GM19324 (cell line): ENCODE measurements around the gene NOBOX.
"Not testable (repeated sequence)": the region's sequence is repeated elsewhere in the genome, so short reads cannot be mapped to it uniquely, and the experiment has no call there.

Experiments used
- ATAC-seq: cut with Tn5 transposase; IDR thresholded peaks from one replicate; pipeline ENCODE4 v1.9.1; 2021; ENCODE audit warnings: mild to moderate bottlenecking, moderate library complexity; ENCODE audit not compliant: unreplicated experiment, low FRiP score

The NOBOX gene

GRCh38 chr7:144403649-144404061 lies at the start of gene NOBOX:
NOBOX (minus strand) TSS chr7:144403693.
- ATAC-seq = no peak

GRCh38 chr7:144452064-144452463 lies 48.6 kb upstream of the NOBOX start:
- ATAC-seq = peak; percentile 49

GRCh38 chr7:144445590-144445989 lies 42.1 kb upstream of the NOBOX start:
- no peak for ATAC-seq

- ATAC-seq = no peak
These were observed 36.3 kb upstream of the NOBOX start for GRCh38 chr7:144439717-144440205.

- ATAC-seq = no peak
These were observed 35.3 kb upstream of the NOBOX start for GRCh38 chr7:144438759-144439158.

- ATAC-seq = no peak
These were observed 34.1 kb upstream of the NOBOX start for GRCh38 chr7:144437370-144438191.

GRCh38 chr7:144436500-144436899 lies 33.0 kb upstream of the NOBOX start:
- no peak for ATAC-seq

- ATAC-seq = no peak
These were observed 24.9 kb upstream of the NOBOX start for GRCh38 chr7:144428431-144428830.

- ATAC-seq = not testable (repeated sequence)
These were observed 24.0 kb upstream of the NOBOX start for GRCh38 chr7:144427539-144427938.

GRCh38 chr7:144418931-144419330 lies 15.4 kb upstream of the NOBOX start:
- ATAC-seq = not testable (repeated sequence)

- no peak for ATAC-seq
These were observed 12.8 kb upstream of the NOBOX start for GRCh38 chr7:144416341-144416740.

- ATAC-seq = no peak
These were observed 12.4 kb upstream of the NOBOX start for GRCh38 chr7:144415858-144416257.

GRCh38 chr7:144414815-144415214 lies 11.3 kb upstream of the NOBOX start:
- no peak for ATAC-seq

GRCh38 chr7:144410441-144410840 lies 6.9 kb upstream of the NOBOX start:
- no peak for ATAC-seq

GRCh38 chr7:144408121-144408520 lies 4.6 kb upstream of the NOBOX start:
- ATAC-seq = no peak

GRCh38 chr7:144407266-144407931 lies 3.9 kb upstream of the NOBOX start:
- ATAC-seq = no peak

- no peak for ATAC-seq
These were observed 1.5 kb upstream of the NOBOX start for GRCh38 chr7:144404946-144405345.

GRCh38 chr7:144403102-144403501 lies 391 bp downstream of the NOBOX start:
- no peak for ATAC-seq

- no peak for ATAC-seq
These were observed 2.0 kb downstream of the NOBOX start for GRCh38 chr7:144401490-144401889.

- ATAC-seq = no peak
These were observed 3.5 kb downstream of the NOBOX start for GRCh38 chr7:144399946-144400345.

- no peak for ATAC-seq
These were observed 4.6 kb downstream of the NOBOX start for GRCh38 chr7:144398911-144399310.

GRCh38 chr7:144398291-144398690 lies 5.2 kb downstream of the NOBOX start:
- ATAC-seq = no peak
